Activated T-cell treated with anti-CD3 and anti-CD28 coated beads, Interleukin-2, amount 50 U/mL, for 24 hours (primary cell): ENCODE results near the gene FBXL14.

ENCODE experiments used
- DNase-seq: peaks from one replicate; pipeline ENCODE4 v3.0.0-alpha.2; 2020
- H3K27ac Mint-ChIP-seq: 2 replicates; pipeline ENCODE4 v1.8.0; 2020; ENCODE audit warnings: mild to moderate bottlenecking, mixed read lengths
- H3K27me3 Mint-ChIP-seq: 2 replicates; pipeline ENCODE4 v1.8.0; 2020; ENCODE audit warnings: mixed read lengths
- H3K36me3 Mint-ChIP-seq: 2 replicates; pipeline ENCODE4 v1.8.0; 2020; ENCODE audit warnings: low read depth, mixed read lengths
- H3K4me1 Mint-ChIP-seq: 2 replicates; pipeline ENCODE4 v1.8.0; 2020; ENCODE audit warnings: low read depth, mixed read lengths
- H3K4me3 Mint-ChIP-seq: 2 replicates; pipeline ENCODE4 v1.8.0; 2020; ENCODE audit warnings: mild to moderate bottlenecking, moderate library complexity, mixed read lengths
- H3K9me3 Mint-ChIP-seq: 2 replicates; pipeline ENCODE4 v1.8.0; 2020; ENCODE audit warnings: mixed read lengths

Gene FBXL14, protein sequence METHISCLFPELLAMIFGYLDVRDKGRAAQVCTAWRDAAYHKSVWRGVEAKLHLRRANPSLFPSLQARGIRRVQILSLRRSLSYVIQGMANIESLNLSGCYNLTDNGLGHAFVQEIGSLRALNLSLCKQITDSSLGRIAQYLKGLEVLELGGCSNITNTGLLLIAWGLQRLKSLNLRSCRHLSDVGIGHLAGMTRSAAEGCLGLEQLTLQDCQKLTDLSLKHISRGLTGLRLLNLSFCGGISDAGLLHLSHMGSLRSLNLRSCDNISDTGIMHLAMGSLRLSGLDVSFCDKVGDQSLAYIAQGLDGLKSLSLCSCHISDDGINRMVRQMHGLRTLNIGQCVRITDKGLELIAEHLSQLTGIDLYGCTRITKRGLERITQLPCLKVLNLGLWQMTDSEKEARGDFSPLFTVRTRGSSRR

DNA sequence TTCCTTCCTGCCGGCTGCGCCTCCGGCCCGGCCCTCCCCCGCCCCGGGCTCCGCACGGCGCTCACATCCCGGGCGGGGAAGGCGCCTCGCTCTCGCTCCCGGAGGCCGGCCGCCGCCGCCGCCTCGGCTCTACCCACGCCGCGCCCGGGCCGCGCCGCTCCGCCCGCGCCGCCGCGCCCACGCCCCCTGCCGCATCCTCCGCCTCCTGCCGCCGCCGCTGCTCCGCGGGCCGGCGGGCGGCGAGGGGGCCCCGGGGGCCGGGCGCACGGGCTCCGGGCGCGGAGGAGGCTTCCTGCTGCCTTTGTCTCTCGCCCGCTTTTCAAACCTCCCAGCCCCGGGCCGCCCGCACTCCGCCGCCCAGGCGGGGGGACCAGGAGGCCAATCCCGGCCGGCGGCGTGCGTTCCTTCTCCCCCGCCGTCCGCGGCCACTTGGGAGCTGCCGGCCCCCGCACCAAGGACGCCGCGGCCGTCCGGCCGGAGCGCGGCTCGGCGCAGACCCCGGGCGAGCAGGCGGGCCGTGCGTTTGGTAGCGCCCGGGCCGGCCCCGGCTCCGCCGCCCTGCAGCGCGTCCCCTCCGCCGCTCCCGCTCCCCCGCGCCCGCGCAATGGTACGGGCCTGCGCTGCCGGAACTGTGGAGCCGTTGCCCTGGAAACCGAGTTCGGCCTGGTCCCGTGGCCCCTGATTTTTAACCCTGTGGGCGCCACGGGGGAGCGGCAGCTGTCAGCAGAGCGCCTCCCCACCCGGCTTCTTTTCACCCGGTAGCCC is at the start of gene FBXL14:
Gene FBXL14, minus strand, starts transcription at position 321 of the 765 bp plus-strand sequence. CDS start 515 bp downstream, outside the sequence.
- peak; percentile 91 for DNase-seq
- H3K27me3 Mint-ChIP-seq, result no peaks in the 10 kb centered on the region
- H3K36me3 Mint-ChIP-seq, result peaks cover 34% of the 10 kb centered on the region
- H3K4me1 Mint-ChIP-seq, result peaks cover 50% of the 10 kb centered on the region
- peak within 1 kb of the TSS; percentile 93 for H3K27ac Mint-ChIP-seq
- no peaks in the 10 kb centered on the region for H3K9me3 Mint-ChIP-seq
- H3K4me3 Mint-ChIP-seq, result peak within 1 kb of the TSS; percentile 93

DNA sequence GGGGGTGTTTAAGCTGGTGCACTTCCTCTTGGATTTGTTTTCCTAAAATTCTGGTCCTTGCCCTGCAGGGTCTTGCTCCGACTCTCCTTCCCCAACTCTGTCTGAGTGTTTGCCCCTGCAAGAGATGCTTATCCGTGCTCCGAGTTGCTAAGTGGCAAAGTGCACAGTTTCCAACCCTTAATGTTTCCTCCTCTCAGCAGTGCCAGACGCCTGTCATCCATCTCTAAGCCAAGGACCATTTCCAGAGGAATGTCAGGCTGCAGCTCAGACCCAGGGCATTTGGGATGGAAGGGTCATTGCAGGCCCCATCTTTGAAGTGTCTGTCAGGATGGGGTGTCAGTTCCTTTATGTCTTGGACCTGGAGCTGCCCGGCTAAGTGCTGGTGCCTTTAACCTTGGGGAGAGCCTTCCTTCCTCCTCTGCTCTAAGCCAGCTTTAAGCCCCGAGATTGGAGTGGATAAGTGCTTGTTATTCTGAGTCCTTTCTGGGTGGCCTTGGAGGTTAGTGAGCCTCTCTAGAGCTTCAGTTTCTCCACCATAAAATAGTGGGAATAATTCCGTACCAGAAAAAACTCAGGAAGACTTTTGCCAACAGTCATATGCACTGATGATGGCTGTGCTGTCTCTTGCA is 49.6 kb upstream of the FBXL14 start:
- Mint-ChIP-seq H3K36me3 (no peaks in the 10 kb centered on the region), H3K4me1 (peaks cover 7% of the 10 kb centered on the region), H3K9me3 (no peaks in the 10 kb centered on the region), H3K4me3 (no peak overlapping the region), H3K27me3 (peaks cover 4% of the 10 kb centered on the region), H3K27ac (no peak overlapping the region)
- DNase-seq, result no peak

DNA sequence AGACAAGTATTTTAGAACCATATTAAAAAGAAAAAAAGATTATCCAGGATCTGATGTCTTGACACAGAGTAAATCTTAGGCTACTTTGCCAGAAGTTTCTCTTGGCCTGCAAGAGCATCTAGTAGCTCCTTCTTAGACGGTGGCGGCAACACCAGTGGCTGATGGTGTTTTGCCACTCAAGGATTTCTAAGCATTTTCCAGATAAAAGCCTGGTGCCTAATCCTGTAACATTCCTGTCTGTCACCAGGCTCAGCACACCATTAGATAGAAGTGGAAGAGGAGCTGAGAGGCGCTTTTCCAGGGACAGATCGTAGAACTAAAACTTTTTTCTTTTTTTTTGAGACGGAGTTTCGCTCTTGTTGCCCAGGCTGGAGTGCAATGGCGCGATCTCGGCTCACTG is 48.7 kb upstream of the FBXL14 start:
- Mint-ChIP-seq H3K27me3 (peaks cover 3% of the 10 kb centered on the region), H3K4me3 (no peak overlapping the region), H3K36me3 (no peaks in the 10 kb centered on the region), H3K27ac (no peak overlapping the region), H3K9me3 (no peaks in the 10 kb centered on the region), H3K4me1 (peaks cover 7% of the 10 kb centered on the region)
- DNase-seq, result no peak

DNA sequence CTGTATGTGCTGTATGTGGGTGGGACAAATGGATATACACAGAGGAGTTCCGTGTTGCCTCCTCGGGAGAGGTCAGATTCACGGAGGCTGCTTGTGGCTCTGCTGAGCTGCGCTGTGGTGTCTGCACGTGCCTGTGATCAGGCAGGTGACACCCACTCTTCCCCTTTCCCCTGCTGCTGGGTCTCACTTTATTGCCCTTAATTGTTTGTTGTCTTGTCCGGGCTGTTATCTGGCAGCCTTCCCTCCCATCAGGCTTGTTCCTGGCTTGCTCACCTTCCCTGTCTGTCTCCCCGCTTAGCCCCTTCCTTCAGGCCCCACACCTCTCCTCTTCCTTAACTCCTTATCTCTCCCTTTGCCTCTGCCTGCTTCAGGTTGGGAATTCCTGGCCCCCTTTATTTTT is 48.1 kb upstream of the FBXL14 start:
- H3K36me3 Mint-ChIP-seq, result no peaks in the 10 kb centered on the region
- H3K9me3 Mint-ChIP-seq, result no peaks in the 10 kb centered on the region
- peaks cover 3% of the 10 kb centered on the region for H3K27me3 Mint-ChIP-seq
- no peak overlapping the region for H3K4me3 Mint-ChIP-seq
- no peak for DNase-seq
- no peak overlapping the region for H3K27ac Mint-ChIP-seq
- H3K4me1 Mint-ChIP-seq, result peaks cover 7% of the 10 kb centered on the region

DNA sequence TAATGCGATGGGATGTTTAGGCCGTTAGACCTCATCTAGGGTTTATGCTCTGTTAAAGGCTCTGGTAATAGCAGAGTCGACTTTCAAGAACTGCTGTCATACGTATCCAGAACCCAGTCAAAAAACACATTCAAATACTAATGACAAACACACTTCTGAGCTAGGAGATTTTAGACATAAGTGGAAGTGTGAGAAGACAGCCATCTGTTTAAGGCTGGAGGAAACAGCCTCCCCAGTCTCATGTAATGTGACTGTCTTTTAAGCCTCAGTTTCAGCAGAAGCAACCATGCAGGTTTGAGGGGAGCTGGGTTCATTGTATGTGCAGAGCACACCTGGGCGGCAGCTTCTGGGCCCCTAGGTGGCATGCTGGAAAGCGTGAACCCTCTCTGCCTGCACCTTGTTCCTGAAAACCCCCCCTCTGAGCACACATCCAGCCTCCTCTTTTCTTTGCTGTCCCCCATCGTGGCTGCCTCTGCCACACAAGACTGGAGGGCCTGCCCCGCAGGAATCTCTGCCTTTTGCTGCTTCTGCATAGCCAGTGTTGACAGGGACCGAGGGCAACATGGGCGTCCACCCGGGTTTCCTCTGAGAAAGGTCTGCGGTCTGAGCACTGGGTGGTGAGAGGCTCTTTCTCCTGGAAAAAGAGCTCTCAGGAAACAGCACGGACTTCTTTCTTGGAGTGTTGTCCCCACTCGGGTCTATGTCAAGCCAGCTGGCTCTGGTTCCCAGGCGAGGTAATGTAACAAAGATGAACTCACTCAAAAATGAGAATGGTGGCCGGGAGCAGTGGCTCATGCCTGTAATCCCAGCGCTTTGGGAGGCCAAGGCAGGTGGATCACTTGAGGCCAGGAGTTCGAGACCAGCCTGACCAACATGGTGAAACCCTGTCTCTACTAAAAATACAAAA is 46.2 kb upstream of the FBXL14 start:
- H3K27me3 Mint-ChIP-seq, result peaks cover 8% of the 10 kb centered on the region
- no peaks in the 10 kb centered on the region for H3K36me3 Mint-ChIP-seq
- peaks cover 6% of the 10 kb centered on the region for H3K4me1 Mint-ChIP-seq

DNA sequence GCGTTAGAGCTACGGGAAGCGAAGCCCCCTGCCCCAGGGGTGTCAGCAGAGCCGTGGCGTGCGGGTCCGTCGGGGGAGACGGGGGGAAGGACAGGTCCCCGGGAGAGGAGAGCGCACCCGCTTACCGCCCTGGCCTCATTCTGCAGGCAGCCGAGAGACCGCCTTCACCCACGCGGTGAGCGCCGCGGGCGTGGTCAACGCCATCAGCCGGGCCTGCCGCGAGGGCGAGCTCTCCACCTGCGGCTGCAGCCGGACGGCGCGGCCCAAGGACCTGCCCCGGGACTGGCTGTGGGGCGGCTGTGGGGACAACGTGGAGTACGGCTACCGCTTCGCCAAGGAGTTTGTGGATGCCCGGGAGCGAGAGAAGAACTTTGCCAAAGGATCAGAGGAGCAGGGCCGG is 45.2 kb upstream of the FBXL14 start:
- Mint-ChIP-seq H3K27ac (no peak overlapping the region), H3K36me3 (no peaks in the 10 kb centered on the region), H3K9me3 (no peaks in the 10 kb centered on the region), H3K27me3 (peaks cover 19% of the 10 kb centered on the region), H3K4me1 (no peaks in the 10 kb centered on the region), H3K4me3 (no peak overlapping the region)
- DNase-seq, result no peak

More for the DNA sequence above, 46.2 kb upstream of the FBXL14 start:
- no peak for DNase-seq
- Mint-ChIP-seq H3K27ac (no peak overlapping the region), H3K9me3 (no peaks in the 10 kb centered on the region), H3K4me3 (no peak overlapping the region)

DNA sequence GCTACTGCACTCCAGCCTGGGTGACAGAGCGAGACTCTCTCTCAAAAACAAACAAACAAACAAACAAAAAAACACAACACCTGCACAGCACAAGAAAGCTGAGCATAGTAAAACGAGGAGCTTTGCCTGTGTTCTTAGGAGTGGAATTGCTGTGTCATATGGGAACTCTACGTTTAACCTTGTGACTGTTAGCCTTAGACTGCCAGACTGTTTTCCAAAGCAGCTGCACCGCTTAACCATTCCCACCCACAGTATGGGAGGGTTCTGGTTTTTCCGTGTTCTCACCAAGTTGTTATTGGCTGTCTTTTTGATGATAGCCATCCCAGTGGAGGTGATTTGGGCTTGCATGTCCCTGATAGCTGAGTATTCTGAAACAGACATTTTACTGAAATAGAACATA is 43.8 kb upstream of the FBXL14 start:
- Mint-ChIP-seq H3K36me3 (no peaks in the 10 kb centered on the region), H3K27ac (no peak overlapping the region), H3K9me3 (no peaks in the 10 kb centered on the region), H3K27me3 (peaks cover 31% of the 10 kb centered on the region), H3K4me1 (no peaks in the 10 kb centered on the region), H3K4me3 (no peak overlapping the region)
- no peak for DNase-seq

DNA sequence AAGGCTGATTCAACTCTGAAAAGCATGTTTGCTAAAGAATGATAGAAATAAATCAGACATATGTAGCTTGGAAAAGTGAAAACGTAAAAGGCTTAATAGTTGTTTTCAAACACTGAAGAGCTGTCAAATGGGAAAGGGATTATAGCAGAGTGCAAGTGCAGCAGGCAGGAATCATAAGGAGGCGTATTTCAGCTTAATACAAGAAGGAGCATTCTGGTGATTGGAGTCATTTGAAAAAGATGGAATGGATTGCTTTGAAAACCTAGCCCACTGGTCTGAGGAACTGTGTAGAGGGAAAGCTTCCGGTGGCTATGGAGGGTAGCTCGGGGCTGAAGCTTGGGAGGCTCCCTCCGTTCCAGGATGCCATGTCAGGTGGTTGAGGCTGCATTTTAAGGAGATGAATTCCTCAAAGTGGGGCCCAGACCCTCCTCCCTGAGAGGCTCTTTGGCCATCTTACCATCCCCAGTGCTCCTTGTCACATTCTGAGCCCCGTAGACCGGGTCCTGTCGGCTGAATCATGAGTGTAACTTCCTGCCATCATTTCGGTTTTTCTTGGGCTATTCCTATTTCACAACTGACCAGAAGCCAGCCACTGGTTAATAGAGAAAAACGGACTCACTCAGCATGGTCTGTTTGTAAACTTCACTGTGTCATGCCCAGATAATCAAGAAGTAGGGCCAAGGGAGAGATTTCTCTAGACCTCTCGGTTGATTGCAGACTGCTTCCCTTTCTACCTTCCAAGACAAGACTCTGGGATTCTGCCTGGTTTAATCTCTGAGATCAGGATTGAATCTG is 41.1 kb upstream of the FBXL14 start:
- Mint-ChIP-seq H3K27me3 (peaks cover 55% of the 10 kb centered on the region), H3K36me3 (no peaks in the 10 kb centered on the region), H3K4me1 (peaks cover 8% of the 10 kb centered on the region), H3K27ac (no peak overlapping the region), H3K4me3 (no peak overlapping the region), H3K9me3 (no peaks in the 10 kb centered on the region)
- no peak for DNase-seq

DNA sequence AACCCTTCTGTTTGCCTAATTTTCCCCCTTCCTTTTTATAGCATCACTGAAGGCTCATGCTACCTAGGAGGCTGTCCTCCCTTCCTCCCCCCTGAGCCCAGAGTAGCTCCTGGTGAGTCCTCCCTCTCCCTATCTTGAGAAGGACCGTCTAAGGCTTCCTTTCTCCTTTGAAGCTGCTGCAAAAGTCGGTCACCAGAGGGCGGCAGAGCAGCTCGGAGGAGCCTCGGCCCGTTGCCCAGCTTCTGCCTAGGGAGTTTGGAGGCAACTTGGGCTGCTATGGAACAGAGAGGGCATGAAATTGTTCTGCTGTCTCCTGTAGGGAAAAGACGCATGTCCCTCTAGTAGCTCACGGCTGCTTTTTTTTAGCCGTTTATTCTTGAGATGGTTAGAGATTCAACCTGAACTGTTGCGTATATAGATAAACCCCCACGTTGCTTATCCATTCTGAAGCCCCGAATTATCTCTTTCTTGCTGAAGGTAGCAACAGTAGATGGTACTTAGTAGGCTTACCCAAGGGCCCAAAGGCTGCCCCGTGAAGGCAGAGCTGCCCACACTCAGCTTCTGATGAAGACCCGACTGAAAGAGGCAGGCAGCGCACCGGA is 40.3 kb upstream of the FBXL14 start:
- Mint-ChIP-seq H3K9me3 (no peaks in the 10 kb centered on the region), H3K36me3 (no peaks in the 10 kb centered on the region), H3K27me3 (peaks cover 60% of the 10 kb centered on the region), H3K27ac (no peak overlapping the region), H3K4me1 (peaks cover 13% of the 10 kb centered on the region), H3K4me3 (no peak overlapping the region)
- DNase-seq, result peak; percentile 72

DNA sequence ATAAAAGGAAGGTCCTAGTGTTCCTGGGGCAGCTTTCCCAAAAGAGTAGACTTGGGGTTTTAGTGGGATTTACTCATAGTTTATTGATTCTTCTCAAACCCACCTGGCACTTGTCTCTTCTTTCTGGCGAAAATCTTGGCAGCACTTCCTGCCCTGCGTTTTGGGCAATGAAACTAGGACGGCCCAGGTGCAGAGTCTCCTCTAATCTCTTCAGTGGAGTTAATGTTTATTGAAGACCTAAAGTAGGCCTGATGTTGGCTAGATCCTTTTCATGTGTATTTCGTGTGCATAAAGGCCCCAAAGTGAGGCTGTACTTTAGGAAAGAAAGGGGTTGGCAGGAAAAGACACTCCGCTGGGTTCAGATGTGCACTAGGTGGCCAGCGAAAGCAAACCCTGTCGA is 39.8 kb upstream of the FBXL14 start:
- H3K9me3 Mint-ChIP-seq, result no peaks in the 10 kb centered on the region
- no peaks in the 10 kb centered on the region for H3K36me3 Mint-ChIP-seq
- H3K27me3 Mint-ChIP-seq, result peaks cover 66% of the 10 kb centered on the region
- H3K27ac Mint-ChIP-seq, result no peak overlapping the region
- peaks cover 18% of the 10 kb centered on the region for H3K4me1 Mint-ChIP-seq
- DNase-seq, result no peak
- no peak overlapping the region for H3K4me3 Mint-ChIP-seq

DNA sequence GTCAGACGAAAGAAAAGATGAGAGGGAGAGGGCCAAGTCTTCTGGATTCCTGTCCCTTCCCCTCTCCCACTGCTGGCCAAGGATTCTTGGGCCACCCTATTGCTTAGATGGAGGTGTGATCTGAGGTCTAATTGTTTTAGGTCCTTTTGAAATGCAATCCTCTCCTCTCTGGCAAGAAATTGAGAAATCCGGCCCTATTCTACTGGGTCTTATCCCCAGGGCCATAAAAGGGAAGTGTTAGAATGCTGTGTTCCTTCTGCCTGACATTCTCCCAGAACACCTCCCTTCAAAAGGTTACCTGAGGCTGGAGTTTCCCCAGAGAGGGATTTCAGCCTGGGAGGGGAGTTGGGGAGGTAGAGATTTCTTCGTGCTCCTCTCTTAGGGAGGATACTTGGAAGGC is 39.1 kb upstream of the FBXL14 start:
- Mint-ChIP-seq H3K4me1 (peaks cover 19% of the 10 kb centered on the region), H3K4me3 (no peak overlapping the region), H3K9me3 (no peaks in the 10 kb centered on the region), H3K27ac (no peak overlapping the region), H3K36me3 (no peaks in the 10 kb centered on the region), H3K27me3 (peaks cover 73% of the 10 kb centered on the region)
- DNase-seq, result no peak

DNA sequence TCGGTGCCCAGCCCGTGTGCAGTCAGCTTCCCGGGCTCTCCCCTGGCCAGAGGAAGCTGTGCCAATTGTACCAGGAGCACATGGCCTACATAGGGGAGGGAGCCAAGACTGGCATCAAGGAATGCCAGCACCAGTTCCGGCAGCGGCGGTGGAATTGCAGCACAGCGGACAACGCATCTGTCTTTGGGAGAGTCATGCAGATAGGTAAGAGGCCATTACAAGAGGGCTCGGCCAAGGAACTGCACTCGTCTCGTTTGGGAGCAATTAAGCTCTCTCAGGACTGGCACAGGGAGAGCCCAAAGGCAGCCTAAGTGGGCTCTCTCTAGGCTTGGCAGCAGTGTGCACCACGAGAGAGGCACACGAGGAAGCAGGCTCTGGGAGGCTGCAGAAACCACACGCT is 38.3 kb upstream of the FBXL14 start:
- H3K27ac Mint-ChIP-seq, result no peak overlapping the region
- no peaks in the 10 kb centered on the region for H3K36me3 Mint-ChIP-seq
- no peaks in the 10 kb centered on the region for H3K9me3 Mint-ChIP-seq
- peaks cover 19% of the 10 kb centered on the region for H3K4me1 Mint-ChIP-seq
- peaks cover 80% of the 10 kb centered on the region for H3K27me3 Mint-ChIP-seq
- no peak for DNase-seq
- H3K4me3 Mint-ChIP-seq, result no peak overlapping the region
